Posterior vena cava (tissue), 2 donors: ENCODE data around the gene RAD51AP1. TPM values are rescaled to one million over a fixed set of nuclear protein-coding genes. Genes with fewer than 3 reads are reported as not detected.

Source experiments
- DNase-seq: peaks from one replicate; pipeline ENCODE4 v3.0.0-alpha.2; 2020; ENCODE audit warnings: low spot score
- intact Hi-C, 2 donors: fragments of 100-400 bp; cut with DNase I; formaldehyde crosslinking; loops; one replicate each; pipeline versions ENCODE4 v1.14.1 to v1.14.2; 2022 to 2023
- total RNA-seq, 2 donors: library from RNA; stranded (reverse); fragmentation: NEBNext Ultra II Directional; extraction: Animal tissue kit (Norgen Biotek cat#: 25700); gene quantifications; one replicate each; pipeline ENCODE4 v1.2.1, GENCODE V29; 2021
- donor health status: DM: yes; HTN: yes; CAD: no.
- donor health status: DM: yes; HTN: yes; CAD: no.

RAD51AP1 gene
- total RNA-seq, 2 donors from 2014 or later, result 1.0 to 1.7 TPM

DNA sequence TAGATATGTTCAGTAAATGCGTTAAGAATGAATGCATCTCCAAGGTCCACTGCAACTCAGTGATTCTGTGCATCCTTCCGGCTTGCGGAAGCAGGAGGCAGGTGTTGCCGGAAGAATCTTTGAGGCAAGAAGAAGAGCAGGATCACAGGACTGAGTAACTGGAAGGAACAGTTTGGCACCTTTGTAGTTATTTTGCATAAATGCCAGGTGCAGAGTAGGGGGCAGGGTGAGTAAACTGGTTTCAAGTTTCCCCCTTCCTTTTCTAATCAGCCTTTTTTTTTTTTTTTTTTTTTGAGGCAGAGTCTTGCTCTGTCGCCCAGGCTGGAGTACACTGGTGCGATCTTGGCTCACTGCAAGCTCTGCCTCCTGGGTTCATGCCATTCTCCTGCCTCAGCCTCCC, 45.6 kb downstream of the RAD51AP1 start:
- no peak for DNase-seq
- intact Hi-C loops, result no loop called here

DNA sequence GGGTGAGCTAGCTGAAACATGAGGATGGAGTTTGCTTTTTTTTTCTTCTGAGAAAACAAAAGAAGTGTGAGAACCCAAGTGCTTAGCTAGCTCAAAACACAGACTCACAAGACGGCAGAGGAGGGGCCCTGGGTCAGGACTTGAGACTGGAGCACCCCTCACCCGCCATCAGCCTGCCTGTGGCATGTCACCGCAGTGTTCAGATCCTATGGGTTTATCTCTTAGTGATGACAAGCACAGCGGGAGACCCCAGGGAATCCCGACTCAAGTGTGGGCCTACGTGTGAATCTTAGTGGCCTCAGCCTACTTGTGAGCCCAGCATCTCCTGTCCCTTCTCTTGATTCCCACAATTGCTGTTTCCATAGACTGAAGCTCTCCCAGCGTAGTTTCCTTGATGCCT, 46.2 kb downstream of the RAD51AP1 start:
- intact Hi-C loops, result no loop called here
- DNase-seq, result no peak

DNA sequence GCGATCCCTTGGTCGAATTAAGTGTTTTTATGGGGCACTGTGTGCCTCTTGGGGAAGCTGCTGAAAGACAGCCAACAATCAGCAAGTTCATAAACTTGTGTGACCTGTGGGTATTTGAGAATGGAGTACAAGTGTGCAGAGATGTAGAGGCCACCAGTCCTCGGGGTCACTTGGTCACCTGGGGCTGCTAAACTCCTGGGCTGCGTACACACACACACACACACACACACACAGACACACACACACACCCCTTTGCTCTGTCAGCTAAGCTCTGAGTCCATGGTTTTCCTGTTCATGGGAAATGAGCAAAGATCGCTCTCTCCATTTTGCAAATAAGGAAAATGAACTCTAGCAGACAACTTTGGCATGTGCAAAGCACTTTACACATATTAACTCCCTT, 47.8 kb downstream of the RAD51AP1 start:
- intact Hi-C loops, result no loop called here
- DNase-seq, result no peak

DNA sequence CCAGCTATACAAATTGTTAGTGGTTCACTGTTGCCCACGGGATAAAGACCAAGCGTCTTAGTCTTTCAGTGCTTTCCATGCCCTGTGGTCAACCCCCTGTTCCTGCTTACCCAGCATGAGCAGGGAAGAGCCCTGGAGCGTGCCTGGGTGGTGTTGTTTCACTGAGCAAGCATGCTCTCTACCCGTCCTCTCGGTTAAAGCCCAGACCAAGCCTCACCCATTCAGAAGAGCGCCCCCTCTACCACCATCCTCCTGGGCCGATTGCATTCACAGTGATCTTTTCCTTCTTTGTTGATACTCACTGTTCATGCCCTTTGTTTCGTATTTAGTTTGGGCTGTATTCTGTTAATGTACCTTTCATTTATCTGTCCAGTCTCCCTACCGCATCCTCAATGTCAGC, 48.4 kb downstream of the RAD51AP1 start:
- intact Hi-C loops, result no loop called here
- no peak for DNase-seq

DNA sequence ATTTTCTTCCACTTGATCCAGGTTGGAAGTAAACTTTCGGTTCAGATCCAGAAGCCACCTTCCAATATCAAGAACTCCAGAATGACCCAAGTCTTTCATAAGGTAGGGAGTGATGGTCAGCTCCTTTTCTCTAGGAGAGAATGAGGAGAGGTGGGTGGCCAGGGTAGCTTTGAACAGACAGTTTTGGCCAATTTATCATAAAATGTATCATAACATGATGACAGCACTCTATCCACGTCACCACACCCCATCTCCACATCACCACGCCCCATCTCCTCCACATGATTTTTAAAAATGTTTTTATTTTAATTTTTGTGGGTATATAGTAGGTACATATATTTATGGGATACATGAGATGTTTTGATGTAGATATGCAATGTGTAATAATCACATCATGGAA, 50.2 kb downstream of the RAD51AP1 start:
- intact Hi-C loops, result no loop called here
- no peak for DNase-seq

DNA sequence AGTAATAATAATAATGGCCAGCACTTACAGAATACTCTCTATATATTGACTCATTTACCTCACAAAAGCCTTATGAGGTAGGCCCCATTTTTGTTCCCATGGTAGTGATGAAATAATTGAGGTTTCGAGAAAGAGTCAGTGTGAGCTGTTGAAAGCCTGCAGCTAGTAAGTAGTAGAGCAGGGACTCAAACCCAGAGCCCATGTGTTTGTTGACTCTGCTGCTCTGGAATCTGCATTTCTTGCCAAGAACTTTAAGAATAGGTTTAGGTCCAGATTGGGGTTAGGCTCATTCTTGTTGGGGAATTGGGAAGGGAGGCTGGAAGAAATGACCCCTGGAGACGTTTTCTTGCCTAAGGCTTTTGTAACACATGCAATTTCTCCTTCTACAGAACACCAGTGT, 51.3 kb downstream of the RAD51AP1 start:
- intact Hi-C loops, result no loop called here
- no peak for DNase-seq

DNA sequence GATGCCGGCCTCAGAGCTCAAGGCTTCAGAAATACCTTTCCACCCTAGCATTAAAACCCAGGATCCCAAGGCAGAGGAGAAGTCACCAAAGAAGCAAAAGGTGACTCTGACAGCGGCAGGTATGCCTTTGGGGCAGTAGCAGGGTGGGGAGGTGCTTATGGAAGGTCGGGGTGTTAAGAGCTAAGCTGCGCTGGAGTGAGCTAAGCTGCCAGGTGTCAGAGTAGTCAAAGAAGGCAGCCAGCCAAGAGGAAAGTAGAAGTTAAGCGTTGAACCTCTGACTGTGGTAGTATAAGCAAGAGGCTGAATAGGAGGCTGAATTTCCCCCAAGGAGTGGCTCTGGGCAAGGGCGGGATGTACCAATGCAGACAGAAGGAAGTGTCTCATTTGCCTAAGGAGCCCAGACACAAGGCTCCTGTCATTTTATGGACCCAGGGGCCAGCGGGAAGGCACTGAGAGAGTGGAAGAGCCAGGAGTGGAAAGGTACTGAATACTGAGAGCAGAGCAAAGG, 52.5 kb downstream of the RAD51AP1 start:
- no peak for DNase-seq
- intact Hi-C loops, result no loop called here

DNA sequence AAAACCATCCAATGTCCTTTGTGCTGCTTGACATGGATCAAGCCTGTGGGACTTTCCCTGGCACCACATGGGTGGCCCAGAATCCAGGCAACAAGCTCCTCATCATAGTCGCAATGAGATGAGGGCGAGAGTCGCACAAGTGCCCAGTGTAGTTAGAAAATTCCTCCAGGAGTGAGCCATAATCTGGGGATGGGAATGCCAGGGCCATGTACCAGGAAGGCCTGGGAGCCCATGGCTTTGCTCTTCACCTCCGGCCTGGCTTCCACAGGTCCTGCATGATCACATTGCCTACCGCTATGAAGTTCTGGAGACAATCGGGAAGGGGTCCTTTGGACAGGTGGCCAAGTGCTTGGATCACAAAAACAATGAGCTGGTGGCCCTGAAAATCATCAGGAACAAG, 57.2 kb downstream of the RAD51AP1 start:
- intact Hi-C loops, result no loop called here
- DNase-seq, result no peak

DNA sequence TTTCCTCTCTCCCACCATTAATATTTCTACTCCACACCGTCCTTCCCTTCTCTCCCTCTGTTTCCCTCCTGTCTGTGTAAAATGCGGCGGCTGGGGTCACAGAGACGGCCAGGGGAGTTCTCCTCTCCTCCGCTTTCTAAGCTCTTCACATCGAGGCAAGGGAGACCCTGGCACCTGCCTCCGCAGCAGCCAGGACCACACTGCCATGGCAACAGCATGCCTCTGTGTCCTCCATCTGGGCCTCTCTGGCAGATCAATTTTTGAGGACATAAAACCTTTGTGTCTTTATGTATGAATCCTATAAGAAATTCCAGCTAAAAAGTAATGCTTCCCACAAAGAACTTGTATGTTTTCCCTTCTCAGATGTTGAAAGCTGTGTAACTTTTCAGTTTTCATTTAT, 64.7 kb downstream of the RAD51AP1 start:
- intact Hi-C loops, result no loop called here
- no peak for DNase-seq

DNA sequence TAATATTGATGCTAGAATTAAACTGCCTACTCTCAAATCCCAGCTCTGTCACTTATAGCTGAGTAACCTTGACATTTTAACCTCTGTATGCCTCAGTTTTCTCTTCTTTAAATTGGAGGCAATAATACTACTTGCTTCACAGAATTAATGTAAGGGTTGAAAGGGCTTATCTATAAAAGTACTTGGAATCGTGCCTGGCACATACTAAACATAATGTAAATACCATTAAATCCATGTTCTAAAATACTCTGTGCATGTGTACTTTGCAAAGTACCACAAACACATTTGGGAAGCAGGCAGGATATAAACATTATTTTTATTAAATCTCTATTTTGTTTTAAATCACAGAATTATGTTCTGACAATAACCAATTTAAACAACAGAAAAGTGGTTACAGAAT, 65.3 kb downstream of the RAD51AP1 start:
- intact Hi-C loops, result no loop called here
- DNase-seq, result no peak

DNA sequence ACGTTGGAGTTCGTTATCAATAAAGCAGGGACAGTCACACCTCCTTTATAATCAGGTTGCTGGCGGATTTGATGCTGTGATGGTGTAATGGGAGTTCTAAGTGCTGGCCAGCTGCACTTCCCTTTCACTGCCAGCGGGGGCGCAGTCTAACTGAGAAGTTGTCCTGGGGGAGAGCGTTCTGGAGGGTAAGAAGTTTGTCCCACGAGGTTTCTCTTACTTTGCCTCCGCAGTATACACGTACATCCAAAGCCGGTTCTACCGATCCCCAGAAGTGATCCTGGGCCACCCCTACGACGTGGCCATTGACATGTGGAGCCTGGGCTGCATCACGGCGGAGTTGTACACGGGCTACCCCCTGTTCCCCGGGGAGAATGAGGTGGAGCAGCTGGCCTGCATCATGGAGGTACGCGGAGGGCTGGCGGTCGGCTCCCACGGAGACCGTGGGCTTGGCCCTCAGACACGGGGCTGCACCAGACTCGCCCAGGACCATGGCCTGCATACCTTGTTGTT, 66.0 kb downstream of the RAD51AP1 start:
- intact Hi-C loops, result no loop called here
- peak; percentile 92 for DNase-seq

DNA sequence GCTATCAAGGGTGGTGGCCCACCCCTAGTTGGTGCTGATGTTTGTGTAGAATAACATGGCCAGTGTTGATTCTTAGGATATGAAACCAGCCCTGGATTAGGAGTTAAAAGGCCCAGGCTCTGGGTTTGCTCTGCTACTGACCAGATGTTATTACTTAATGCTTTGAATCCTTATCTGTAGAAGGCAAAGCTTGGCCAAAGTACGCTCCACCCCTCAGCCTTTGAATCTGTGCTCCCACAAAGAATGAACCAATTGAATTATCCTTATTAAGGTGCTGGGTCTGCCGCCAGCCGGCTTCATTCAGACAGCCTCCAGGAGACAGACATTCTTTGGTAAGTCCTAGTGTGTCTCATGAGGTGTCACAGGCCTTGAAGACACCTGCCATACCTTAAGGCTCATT, 68.4 kb downstream of the RAD51AP1 start:
- intact Hi-C loops, result no loop called here
- no peak for DNase-seq

DNA sequence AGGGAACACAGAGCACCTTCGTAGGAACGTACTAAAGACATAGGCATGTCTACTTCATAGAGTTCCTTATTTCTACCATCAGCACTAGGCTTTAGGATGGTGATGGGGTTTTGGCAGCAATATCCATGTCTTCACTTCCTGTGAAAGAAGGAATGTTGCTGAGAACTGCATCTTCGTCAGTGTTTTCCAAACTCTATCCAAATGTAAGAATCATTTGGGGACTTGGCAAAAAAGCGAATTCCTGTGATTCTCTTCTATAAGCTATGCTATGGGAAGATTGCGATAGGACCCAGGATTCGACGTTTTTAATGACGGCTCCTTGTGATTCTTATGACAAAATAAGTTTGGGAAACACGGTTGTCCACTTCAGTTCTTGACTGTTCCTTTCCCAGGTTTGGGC, 70.4 kb downstream of the RAD51AP1 start:
- intact Hi-C loops, result no loop called here
- no peak for DNase-seq

Other genes starting within 250 kb of the RAD51AP1 start
- gene TIGAR, start 217.7 kb upstream of the RAD51AP1 start, total RNA-seq, result 10 to 100 TPM; 10.3 to 12.1 TPM
- gene FGF23, start 159.2 kb upstream of the RAD51AP1 start, total RNA-seq, result not detected
- gene FGF6, start 93.1 kb upstream of the RAD51AP1 start, total RNA-seq, result not detected
- gene DYRK4, start 23.3 kb downstream of the RAD51AP1 start, total RNA-seq, result 10 to 100 TPM; 26.9 to 37.5 TPM
- gene AKAP3, start 110.2 kb downstream of the RAD51AP1 start, total RNA-seq, result 1 to 10 TPM; 1.2 TPM
- gene NDUFA9, start 110.2 kb downstream of the RAD51AP1 start, total RNA-seq, result 10 to 100 TPM; 57.0 to 67.1 TPM
- 1 to 10 TPM; 1.9 to 2.6 TPM for gene GALNT8, start 181.5 kb downstream of the RAD51AP1 start, total RNA-seq